Prostate gland (tissue), 2 donors: ENCODE measurements around the gene IGF2BP2. TPM values are rescaled to one million over a fixed set of nuclear protein-coding genes. Genes with fewer than 3 reads are reported as not detected.

Experiments
- DNase-seq: peaks from one replicate; pipeline ENCODE4 v3.0.0-alpha.2; 2019; ENCODE audit warnings: low spot score
- H3K27ac ChIP-seq, 2 donors: fragments of 200-600 bp; sonication (generic); 2 replicates each; pipeline ENCODE4 v1.5.1; 2017 to 2019
- H3K27me3 ChIP-seq: fragments of 200-600 bp; sonication (generic); replicated peaks from 2 replicates; pipeline ENCODE4 v1.5.1; 2019; ENCODE audit not compliant: insufficient read depth
- H3K36me3 ChIP-seq, 2 donors: fragments of 200-600 bp; sonication (generic); 1 replicate in 1 of 2; 2 replicates in 1 of 2; pipeline versions ENCODE4 v1.5.1 to v1.8.1; 2017 to 2019
- H3K4me1 ChIP-seq: fragments of 200-600 bp; sonication (generic); replicated peaks from 2 replicates; pipeline ENCODE4 v1.5.1; 2019
- H3K4me3 ChIP-seq, 2 donors: fragments of 200-600 bp; sonication (generic); 2 replicates each; pipeline ENCODE4 v1.5.1; 2017 to 2019
- H3K9me3 ChIP-seq: fragments of 200-600 bp; sonication (generic); 2 replicates; pipeline ENCODE4 v1.5.1; 2017
- POLR2A ChIP-seq: fragments of 450-650 bp; IDR thresholded peaks from one replicate; pipeline ENCODE4 v1.6.1; 2016; ENCODE audit warnings: antibody characterized with exemption, mild to moderate bottlenecking
- POLR2AphosphoS5 ChIP-seq: sonication (generic); formaldehyde crosslinking; IDR thresholded peaks from one replicate; pipeline ENCODE4 v1.6.1; 2017; ENCODE audit warnings: antibody characterized with exemption
- WGBS: methylation state at CpG from one replicate; pipeline ENCODE4 v1.1.5; 2018; 5-methylcytosine and 5-hydroxymethylcytosine counted together
- intact Hi-C: fragments of 100-400 bp; cut with DNase I; formaldehyde crosslinking; loops from one replicate; pipeline ENCODE4 v1.14.2; 2022
- total RNA-seq, 2 donors: library from RNA; depleted of rRNA; stranded (reverse); fragments of >200 nt; gene quantifications; one replicate each; pipeline ENCODE4 v1.1.0, GENCODE V29; 2016
- TF ChIP-seq, protein P1 (sequence below), 4 experiments: fragments of 200-600 bp in 2 of 4; fragments of 450-650 bp in 2 of 4; sonication (generic) in 2 of 4; IDR thresholded peaks; 1 replicate in 3 of 4; 2 replicates in 1 of 4; pipeline ENCODE4 v1.5.1; 2016 to 2019; ENCODE audit warnings: antibody characterized with exemption in 4 of 4, mild to moderate bottlenecking in 2 of 4, moderate library complexity in 2 of 4

Gene IGF2BP2
- total RNA-seq, 2 donors from 2014 or later = 1.2 to 8.8 TPM

DNA sequence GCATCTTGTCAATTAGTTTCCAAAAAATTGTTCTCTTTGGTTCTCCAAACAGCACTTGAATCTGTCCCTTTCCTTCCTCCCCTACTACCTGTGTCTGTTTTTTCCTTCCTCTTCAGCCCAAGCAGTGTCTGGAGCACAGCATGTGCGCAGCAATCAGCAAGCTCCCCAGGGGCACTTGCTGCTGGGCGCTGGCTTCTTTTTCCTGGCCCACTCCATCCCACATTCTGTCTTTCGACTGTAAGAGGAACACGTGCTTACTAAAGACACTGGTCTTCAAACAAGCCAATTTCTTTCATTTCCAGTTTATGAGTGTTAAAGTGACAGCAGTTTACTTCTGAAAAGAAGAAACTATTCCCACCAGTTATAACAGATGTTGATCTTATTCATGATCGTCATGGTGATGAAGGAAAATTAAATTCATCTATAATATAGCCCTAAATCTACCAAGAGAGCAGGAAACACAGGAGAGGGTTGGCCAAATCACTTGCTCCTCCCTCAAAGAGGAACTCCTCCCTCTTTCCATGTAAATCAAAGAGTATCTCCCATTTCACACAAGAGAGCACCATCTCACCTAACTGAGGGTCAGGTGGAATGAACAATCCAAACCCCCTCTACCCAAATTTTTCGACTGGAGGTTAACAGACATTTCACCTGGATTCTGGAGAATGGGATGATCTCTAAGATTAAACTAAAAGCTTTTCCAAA lies 115.4 kb downstream of the IGF2BP2 start:
- no peak for DNase-seq
- 45% methylated on average over 6 of the region's 6 CpGs for WGBS

DNA sequence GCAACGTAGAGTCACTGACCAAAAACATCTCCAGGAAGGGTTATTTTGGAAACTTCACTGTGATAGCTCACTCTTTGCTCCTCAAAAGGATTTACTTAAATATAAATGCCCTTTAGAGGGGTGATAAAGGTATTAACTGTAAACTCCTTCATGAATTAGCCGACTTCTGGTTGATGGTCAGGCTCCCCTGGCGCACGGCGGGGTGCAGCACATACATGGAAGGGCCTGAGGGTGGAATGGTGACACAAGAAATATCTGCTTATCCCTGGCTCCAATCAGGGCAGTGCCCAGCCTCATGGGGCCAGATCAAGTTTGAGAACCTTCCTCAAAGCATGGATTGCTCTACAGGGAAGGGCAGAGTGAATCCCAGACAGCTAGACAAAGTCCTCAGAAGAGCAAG lies 116.5 kb downstream of the IGF2BP2 start:
- no peak overlapping the region for H3K27ac ChIP-seq
- H3K4me3 ChIP-seq = no peak overlapping the region
- no peaks in the 10 kb centered on the region for H3K27me3 ChIP-seq
- intact Hi-C loops = no loop called here
- no peaks in the 10 kb centered on the region for H3K9me3 ChIP-seq
- no peaks in the 10 kb centered on the region for H3K4me1 ChIP-seq
- no peak for TF ChIP-seq POLR2A
- TF ChIP-seq, protein P1, sequence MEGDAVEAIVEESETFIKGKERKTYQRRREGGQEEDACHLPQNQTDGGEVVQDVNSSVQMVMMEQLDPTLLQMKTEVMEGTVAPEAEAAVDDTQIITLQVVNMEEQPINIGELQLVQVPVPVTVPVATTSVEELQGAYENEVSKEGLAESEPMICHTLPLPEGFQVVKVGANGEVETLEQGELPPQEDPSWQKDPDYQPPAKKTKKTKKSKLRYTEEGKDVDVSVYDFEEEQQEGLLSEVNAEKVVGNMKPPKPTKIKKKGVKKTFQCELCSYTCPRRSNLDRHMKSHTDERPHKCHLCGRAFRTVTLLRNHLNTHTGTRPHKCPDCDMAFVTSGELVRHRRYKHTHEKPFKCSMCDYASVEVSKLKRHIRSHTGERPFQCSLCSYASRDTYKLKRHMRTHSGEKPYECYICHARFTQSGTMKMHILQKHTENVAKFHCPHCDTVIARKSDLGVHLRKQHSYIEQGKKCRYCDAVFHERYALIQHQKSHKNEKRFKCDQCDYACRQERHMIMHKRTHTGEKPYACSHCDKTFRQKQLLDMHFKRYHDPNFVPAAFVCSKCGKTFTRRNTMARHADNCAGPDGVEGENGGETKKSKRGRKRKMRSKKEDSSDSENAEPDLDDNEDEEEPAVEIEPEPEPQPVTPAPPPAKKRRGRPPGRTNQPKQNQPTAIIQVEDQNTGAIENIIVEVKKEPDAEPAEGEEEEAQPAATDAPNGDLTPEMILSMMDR (IDR thresholded peaks at IDR 0.05) = no peak
- no peak for TF ChIP-seq POLR2AphosphoS5
- H3K36me3 ChIP-seq = no peaks in the 10 kb centered on the region
- 96% methylated on average over 5 of the region's 5 CpGs for WGBS
- DNase-seq = no peak

More for the DNA sequence above, 115.4 kb downstream of the IGF2BP2 start:
- Histone ChIP-seq H3K4me3 (no peak overlapping the region), H3K36me3 (no peaks in the 10 kb centered on the region), H3K9me3 (no peaks in the 10 kb centered on the region), H3K27ac (no peak overlapping the region), H3K4me1 (no peaks in the 10 kb centered on the region), H3K27me3 (no peaks in the 10 kb centered on the region)
- TF ChIP-seq POLR2AphosphoS5 (no peak), POLR2A (no peak)
- TF ChIP-seq, protein P1 (IDR thresholded peaks at IDR 0.05) = no peak
- intact Hi-C loops = no loop called here

DNA sequence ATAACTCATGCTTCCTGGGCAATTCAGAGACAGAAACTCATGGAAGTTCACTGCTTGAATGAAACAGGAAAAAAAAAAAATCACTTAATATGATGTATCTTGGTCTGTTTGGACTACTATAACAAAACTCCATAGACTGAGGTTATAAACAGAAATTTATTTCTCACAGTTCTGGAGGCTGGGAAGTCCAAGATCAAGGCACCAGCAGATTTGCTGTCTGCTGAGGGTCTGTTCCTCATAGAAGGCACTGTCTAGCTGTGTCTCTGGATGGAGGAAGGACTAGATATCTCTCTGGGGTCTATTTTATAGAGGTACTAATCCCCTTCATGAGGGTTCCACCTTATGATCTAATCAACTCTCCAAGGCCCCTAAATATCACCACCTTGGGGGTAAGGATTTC lies 119.3 kb downstream of the IGF2BP2 start:
- no peak for DNase-seq
- TF ChIP-seq POLR2AphosphoS5 = no peak
- no peak for TF ChIP-seq POLR2A
- TF ChIP-seq, protein P1 (IDR thresholded peaks at IDR 0.05) = no peak
- H3K27ac ChIP-seq = no peak overlapping the region
- no peaks in the 10 kb centered on the region for H3K4me1 ChIP-seq
- H3K27me3 ChIP-seq = no peaks in the 10 kb centered on the region
- no peaks in the 10 kb centered on the region for H3K36me3 ChIP-seq
- H3K4me3 ChIP-seq = no peak overlapping the region
- no peaks in the 10 kb centered on the region for H3K9me3 ChIP-seq
- intact Hi-C loops = no loop called here

DNA sequence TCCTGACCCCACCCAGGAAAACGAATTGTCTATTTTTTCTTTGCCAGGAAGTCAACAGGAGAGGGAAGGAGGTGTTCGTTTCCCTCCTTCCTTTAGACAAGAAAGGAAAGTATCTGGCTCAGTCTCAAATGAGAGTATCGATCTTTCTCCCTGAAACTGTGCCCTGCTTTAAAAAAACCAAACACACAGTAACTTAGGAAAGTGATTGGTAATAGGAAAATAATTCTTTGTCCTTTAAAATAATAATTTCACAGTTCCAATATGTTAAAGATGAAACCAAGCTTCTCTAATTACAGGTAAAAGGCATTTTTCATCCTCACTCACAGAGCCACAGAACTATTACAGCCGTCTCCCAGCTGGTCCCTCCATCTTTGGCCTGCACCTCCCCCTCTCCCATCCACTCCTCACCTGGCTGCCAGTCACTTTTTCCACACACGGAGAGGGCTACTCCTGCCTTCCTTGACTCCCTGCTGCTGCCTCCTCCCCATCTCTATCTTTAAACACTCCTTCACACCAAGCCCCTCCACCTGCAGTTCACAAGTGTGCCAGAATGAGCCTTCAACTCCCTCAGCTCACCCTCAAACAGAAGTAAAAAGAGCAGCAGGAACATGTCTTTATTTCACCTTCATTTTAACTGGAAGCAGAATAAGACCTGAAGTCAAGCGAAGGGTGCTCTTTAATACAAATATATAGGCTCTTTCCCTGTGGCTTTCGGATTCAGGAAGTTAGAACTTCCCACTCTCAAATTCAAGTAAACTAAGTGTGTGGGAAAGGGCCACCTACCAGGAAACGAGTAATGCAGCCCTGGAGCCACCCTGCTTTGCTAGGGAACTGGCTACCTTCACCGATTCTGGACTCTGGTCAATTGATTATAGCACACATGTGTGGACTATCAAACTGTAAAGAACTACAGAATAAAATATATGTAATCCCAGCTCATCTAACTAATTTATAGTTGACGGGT lies 122.3 kb downstream of the IGF2BP2 start:
- no peak overlapping the region for H3K27ac ChIP-seq

More for the DNA sequence above, 122.3 kb downstream of the IGF2BP2 start:
- no peak for DNase-seq
- H3K4me3 ChIP-seq = no peak overlapping the region
- no peaks in the 10 kb centered on the region for H3K27me3 ChIP-seq
- TF ChIP-seq, protein P1 (IDR thresholded peaks at IDR 0.05) = no peak
- TF ChIP-seq POLR2A (no peak), POLR2AphosphoS5 (no peak)
- H3K36me3 ChIP-seq = no peaks in the 10 kb centered on the region
- intact Hi-C loops = no loop called here
- WGBS = 49% methylated on average over 10 of the region's 10 CpGs
- H3K9me3 ChIP-seq = no peaks in the 10 kb centered on the region
- H3K4me1 ChIP-seq = no peaks in the 10 kb centered on the region
